ENCODE measurements around the gene PRR14. TPM values are rescaled to one million over a fixed set of nuclear protein-coding genes. Genes with fewer than 3 reads are reported as not detected.

Gene PRR14
- total and polyA plus RNA-seq, 4 donors, result 7.5 to 13.5 (median 8.9) TPM

- Histone ChIP-seq H3K27me3 (ENCODE audit: control insufficient read depth in 4 of 4, insufficient read depth in 4 of 4, low read length in 3 of 4) (no peaks in the 10 kb centered on the region), H3K9ac (ENCODE audit: low read depth in 1 of 2, low read length in 2 of 2) (no peak overlapping the region), H3K27ac (ENCODE audit: low read depth in 1 of 2, low read length in 2 of 2) (no peak overlapping the region), H3K4me1 (ENCODE audit: control insufficient read depth in 4 of 4, insufficient read depth in 4 of 4, low read length in 3 of 4) (peaks cover 12 to 40% (median 31%) of the 10 kb centered on the region in 4 donors), H3K4me3 (ENCODE audit: low read depth in 1 of 3, low read length in 3 of 3) (no peak overlapping the region), H3K9me3 (ENCODE audit: control insufficient read depth in 4 of 4, low read length in 3 of 4) (no peaks in the 10 kb centered on the region), H3K36me3 (ENCODE audit: control insufficient read depth in 4 of 4, insufficient read depth in 3 of 4, low read depth in 1 of 4, low read length in 3 of 4) (peaks cover 2 to 8% (median 3%) of the 10 kb centered on the region in 4 donors)
- WGBS, result 86% methylated on average over 4 of the region's 4 CpGs
- TF ChIP-seq, protein P1, sequence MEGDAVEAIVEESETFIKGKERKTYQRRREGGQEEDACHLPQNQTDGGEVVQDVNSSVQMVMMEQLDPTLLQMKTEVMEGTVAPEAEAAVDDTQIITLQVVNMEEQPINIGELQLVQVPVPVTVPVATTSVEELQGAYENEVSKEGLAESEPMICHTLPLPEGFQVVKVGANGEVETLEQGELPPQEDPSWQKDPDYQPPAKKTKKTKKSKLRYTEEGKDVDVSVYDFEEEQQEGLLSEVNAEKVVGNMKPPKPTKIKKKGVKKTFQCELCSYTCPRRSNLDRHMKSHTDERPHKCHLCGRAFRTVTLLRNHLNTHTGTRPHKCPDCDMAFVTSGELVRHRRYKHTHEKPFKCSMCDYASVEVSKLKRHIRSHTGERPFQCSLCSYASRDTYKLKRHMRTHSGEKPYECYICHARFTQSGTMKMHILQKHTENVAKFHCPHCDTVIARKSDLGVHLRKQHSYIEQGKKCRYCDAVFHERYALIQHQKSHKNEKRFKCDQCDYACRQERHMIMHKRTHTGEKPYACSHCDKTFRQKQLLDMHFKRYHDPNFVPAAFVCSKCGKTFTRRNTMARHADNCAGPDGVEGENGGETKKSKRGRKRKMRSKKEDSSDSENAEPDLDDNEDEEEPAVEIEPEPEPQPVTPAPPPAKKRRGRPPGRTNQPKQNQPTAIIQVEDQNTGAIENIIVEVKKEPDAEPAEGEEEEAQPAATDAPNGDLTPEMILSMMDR (IDR thresholded peaks at IDR 0.05; ENCODE audit: low read depth, low read length, missing input control), result no peak
- TF ChIP-seq HNF4A (conservative IDR thresholded peaks at IDR 0.05), result no peak
- no peak for TF ChIP-seq REST (IDR thresholded peaks at IDR 0.05)
- TF ChIP-seq HNF4G (IDR thresholded peaks at IDR 0.05), result no peak
- TF ChIP-seq TAF1 (conservative IDR thresholded peaks at IDR 0.05), result no peak
- no peak for TF ChIP-seq RXRA (IDR thresholded peaks at IDR 0.05)
- TF ChIP-seq GABPA (IDR thresholded peaks at IDR 0.05 in 1 of 2, conservative IDR thresholded peaks at IDR 0.05 in 1 of 2), result no peak
- no peak for TF ChIP-seq NR2F2 (IDR thresholded peaks at IDR 0.05)
- no peak for TF ChIP-seq FOXA1 (IDR thresholded peaks at IDR 0.05)
- no peak for TF ChIP-seq FOXA2 (IDR thresholded peaks at IDR 0.05)
- no peak for TF ChIP-seq ZBTB33 (IDR thresholded peaks at IDR 0.05)
- TF ChIP-seq EGR1 (IDR thresholded peaks at IDR 0.05; ENCODE audit: low read depth in 2 of 2), result no peak
- no peak for TF ChIP-seq YY1 (IDR thresholded peaks at IDR 0.05)
- no peak for TF ChIP-seq MAX (IDR thresholded peaks at IDR 0.05)
- no peak for TF ChIP-seq SP1 (IDR thresholded peaks at IDR 0.05)
- no peak for TF ChIP-seq JUND (IDR thresholded peaks at IDR 0.05)
- DNase-seq (ENCODE audit: low spot score), result no peak
Measured at GRCh38 chr16:30601966-30602365, 48.8 kb upstream of the PRR14 start.
